GM18907 (cell line): ENCODE measurements around the gene CDC42.
"Not testable (repeated sequence)": the region's sequence is repeated elsewhere in the genome, so short reads cannot be mapped to it uniquely, and the experiment has no call there.

Source experiments
- ATAC-seq: cut with Tn5 transposase; IDR thresholded peaks from one replicate; pipeline ENCODE4 v1.9.1; 2021; ENCODE audit warnings: mild to moderate bottlenecking, moderate library complexity; ENCODE audit not compliant: unreplicated experiment

Gene CDC42

GRCh38 chr1:22052115-22053016 lies at the start of gene CDC42:
TSS of gene CDC42 (plus strand) at chr1:22052709. CDS start at chr1:22078479, 25,770 bp downstream.
- peak; percentile 86 for ATAC-seq

GRCh38 chr1:22002875-22003274 lies 49.6 kb upstream of the CDC42 start:
- ATAC-seq, result not testable (repeated sequence)

GRCh38 chr1:22003959-22004358 lies 48.5 kb upstream of the CDC42 start:
- ATAC-seq, result not testable (repeated sequence)

- not testable (repeated sequence) for ATAC-seq
Measured at GRCh38 chr1:22005261-22006149, 47.0 kb upstream of the CDC42 start.

GRCh38 chr1:22006736-22007135 lies 45.8 kb upstream of the CDC42 start:
- ATAC-seq, result not testable (repeated sequence)

GRCh38 chr1:22007262-22007661 lies 45.2 kb upstream of the CDC42 start:
- ATAC-seq, result not testable (repeated sequence)

GRCh38 chr1:22009566-22009965 lies 42.9 kb upstream of the CDC42 start:
- not testable (repeated sequence) for ATAC-seq

GRCh38 chr1:22012752-22013151 lies 39.8 kb upstream of the CDC42 start:
- ATAC-seq, result not testable (repeated sequence)

GRCh38 chr1:22014575-22015206 lies 37.8 kb upstream of the CDC42 start:
- not testable (repeated sequence) for ATAC-seq

- peak; percentile 67 for ATAC-seq
Measured at GRCh38 chr1:22018583-22019559, 33.6 kb upstream of the CDC42 start.

- ATAC-seq, result no peak
Measured at GRCh38 chr1:22021061-22021460, 31.4 kb upstream of the CDC42 start.

GRCh38 chr1:22024485-22025367 lies 27.8 kb upstream of the CDC42 start:
- ATAC-seq, result peak; percentile 51

- peak; percentile 73 for ATAC-seq
Measured at GRCh38 chr1:22025368-22026155, 26.9 kb upstream of the CDC42 start.

GRCh38 chr1:22026924-22027289 lies 25.6 kb upstream of the CDC42 start:
- no peak for ATAC-seq

GRCh38 chr1:22030057-22030456 lies 22.5 kb upstream of the CDC42 start:
- no peak for ATAC-seq

- no peak for ATAC-seq
Measured at GRCh38 chr1:22030473-22030872, 22.0 kb upstream of the CDC42 start.

GRCh38 chr1:22031214-22031962 lies 21.1 kb upstream of the CDC42 start:
- ATAC-seq, result no peak
